IMR-90 (cell line): Measurements from ENCODE around the gene ZNF329. TPM values are rescaled to one million over a fixed set of nuclear protein-coding genes. Genes with fewer than 3 reads are reported as not detected.
"Not testable (repeated sequence)": the region's sequence is repeated elsewhere in the genome, so short reads cannot be mapped to it uniquely, and the experiment has no call there.

Experiments used
- ATAC-seq: fragments of 200-7000 bp; cut with Tn5 transposase; 2 replicates; pipeline ENCODE4 v1.9.1; 2020; ENCODE audit warnings: low read depth, mild to moderate bottlenecking, moderate library complexity
- BruUV-seq: library from RNA; stranded (reverse); fragments of 400-500 nt; replicated peaks from 2 replicates; lab custom pipeline; 2021; lab: Mats Ljungman, UMichigan
- CTCF ChIA-PET: fragments of 300-600 bp; formaldehyde crosslinking; extraction: SDS; loops from one replicate; lab custom pipeline; 2021; ENCODE audit warnings: antibody characterized with exemption; lab: Yijun Ruan, JAX
- POLR2A ChIA-PET: fragments of 300-600 bp; sonication (Branson Sonifier 250); formaldehyde crosslinking; loops from one replicate; lab custom pipeline; 2022; ENCODE audit warnings: antibody characterized with exemption; ENCODE audit not compliant: unreplicated experiment; lab: Charles Lee
- DNase-seq: peaks from one replicate; pipeline ENCODE4 v3.0.0; 2013
- H2AFZ ChIP-seq: replicated peaks from 2 replicates; pipeline ENCODE3; 2013; ENCODE audit warnings: low read length, mild to moderate bottlenecking; ENCODE audit not compliant: poor library complexity
- H2AK5ac ChIP-seq: 2 replicates; pipeline ENCODE4 v1.6.1; 2013; ENCODE audit warnings: low read depth, low read length, inconsistent platforms
- H2AK9ac ChIP-seq: replicated peaks from 2 replicates; pipeline ENCODE3; 2013; ENCODE audit warnings: mild to moderate bottlenecking, low read depth, low read length, moderate library complexity; ENCODE audit not compliant: poor library complexity
- H2BK120ac ChIP-seq: 2 replicates; pipeline ENCODE4 v1.6.1; 2013; ENCODE audit warnings: low read depth, low read length, inconsistent platforms
- H2BK15ac ChIP-seq: 3 replicates; pipeline ENCODE4 v1.6.1; 2013; ENCODE audit warnings: low read depth, low read length, inconsistent platforms
- H2BK20ac ChIP-seq: 2 replicates; pipeline ENCODE4 v1.6.1; 2013; ENCODE audit warnings: low read depth, mild to moderate bottlenecking, inconsistent platforms, low read length, moderate library complexity
- H2BK5ac ChIP-seq: 2 replicates; pipeline ENCODE4 v1.6.1; 2013; ENCODE audit warnings: mild to moderate bottlenecking, low read depth, low read length, inconsistent platforms; ENCODE audit not compliant: poor library complexity, severe bottlenecking
- H3K14ac ChIP-seq: replicated peaks from 2 replicates; pipeline ENCODE4 v1.6.1; 2013; ENCODE audit warnings: low read depth, low read length, inconsistent platforms
- H3K18ac ChIP-seq: 2 replicates; pipeline ENCODE4 v1.6.1; 2013; ENCODE audit warnings: low read depth, low read length, control low read depth
- H3K23ac ChIP-seq: 2 replicates; pipeline ENCODE4 v1.6.1; 2013; ENCODE audit warnings: low read depth, low read length, inconsistent platforms
- H3K27ac ChIP-seq: 2 replicates; pipeline ENCODE4 v1.5.1; 2013; ENCODE audit warnings: mild to moderate bottlenecking, control low read depth, low read length; ENCODE audit not compliant: insufficient read depth
- H3K27me3 ChIP-seq: 2 replicates; pipeline ENCODE4 v1.6.1; 2013; ENCODE audit warnings: low read length; ENCODE audit not compliant: control insufficient read depth, insufficient read depth
- H3K36me3 ChIP-seq: 2 replicates; pipeline ENCODE4 v1.6.1; 2013; ENCODE audit warnings: low read length, mixed read lengths; ENCODE audit not compliant: control insufficient read depth, insufficient read depth
- H3K4ac ChIP-seq: 2 replicates; pipeline ENCODE4 v1.6.1; 2013; ENCODE audit warnings: low read depth, low read length, inconsistent platforms
- H3K4me1 ChIP-seq: 2 replicates; pipeline ENCODE4 v1.6.1; 2013; ENCODE audit warnings: low read length, mixed read lengths; ENCODE audit not compliant: control insufficient read depth, insufficient read depth
- H3K4me2 ChIP-seq: 2 replicates; pipeline ENCODE4 v1.6.1; 2013; ENCODE audit warnings: low read depth, mild to moderate bottlenecking, control low read depth, low read length, moderate library complexity
- H3K4me3 ChIP-seq: 2 replicates; pipeline ENCODE4 v1.5.1; 2013; ENCODE audit warnings: low read depth, mild to moderate bottlenecking, control low read depth, low read length, moderate library complexity; ENCODE audit not compliant: insufficient read depth
- H3K56ac ChIP-seq: 2 replicates; pipeline ENCODE4 v1.6.1; 2013; ENCODE audit warnings: low read length, inconsistent platforms; ENCODE audit not compliant: insufficient read depth; ENCODE audit errors: extremely low read depth
- H3K79me1 ChIP-seq, 2 experiments: 2 replicates each; pipeline ENCODE4 v1.6.1; 2013; ENCODE audit warnings: low read length in 2 of 2, inconsistent platforms in 1 of 2, low read depth in 1 of 2
- H3K9ac ChIP-seq: 2 replicates; pipeline ENCODE4 v1.6.1; 2013; ENCODE audit warnings: low read depth, low read length, control low read depth
- H3K9me1 ChIP-seq: 2 replicates; pipeline ENCODE4 v1.6.1; 2013; ENCODE audit warnings: low read length, inconsistent platforms; ENCODE audit not compliant: insufficient read depth
- H3K9me3 ChIP-seq: 2 replicates; pipeline ENCODE4 v1.6.1; 2013; ENCODE audit warnings: low read length; ENCODE audit not compliant: control insufficient read depth, insufficient read depth
- H4K20me1 ChIP-seq: 2 replicates; pipeline ENCODE4 v1.6.1; 2013; ENCODE audit warnings: low read length, inconsistent platforms; ENCODE audit not compliant: insufficient read depth
- H4K5ac ChIP-seq: 2 replicates; pipeline ENCODE4 v1.6.1; 2013; ENCODE audit warnings: mild to moderate bottlenecking, low read depth, low read length, control low read depth
- H4K8ac ChIP-seq, 2 experiments: 2 replicates each; pipeline ENCODE4 v1.6.1; 2013; ENCODE audit warnings: low read depth in 2 of 2, low read length in 2 of 2, control low read depth in 1 of 2, inconsistent platforms in 1 of 2
- H4K91ac ChIP-seq: 2 replicates; pipeline ENCODE4 v1.6.1; 2013; ENCODE audit warnings: low read depth, low read length, inconsistent platforms; ENCODE audit not compliant: insufficient read depth
- MAZ ChIP-seq: IDR thresholded peaks from 2 replicates; pipeline ENCODE4 v1.6.1; 2012; ENCODE audit warnings: low read depth, mild to moderate bottlenecking, low read length, improper control_type of control experiment, moderate library complexity, borderline replicate concordance
- RCOR1 ChIP-seq: IDR thresholded peaks from 2 replicates; pipeline ENCODE4 v1.6.1; 2012; ENCODE audit warnings: mild to moderate bottlenecking, low read length, improper control_type of control experiment; ENCODE audit not compliant: insufficient replicate concordance
- WGBS, 2 experiments: methylation state at CpG; one replicate each; pipeline versions ENCODE4 v1.1.5 to v1.1.7; 2013; ENCODE audit warnings: missing lambda C conversion rate in 2 of 2; ENCODE audit not compliant: insufficient read length in 1 of 2; ENCODE audit errors: extremely low coverage in 2 of 2; 5-methylcytosine and 5-hydroxymethylcytosine counted together
- dilution Hi-C: fragments of 300-500 bp; cut with HindIII; formaldehyde crosslinking; loops from one replicate; pipeline ENCODE4 v1.14.3; 2018; ENCODE audit warnings: low sequenced_read_pairs; ENCODE audit not compliant: unreplicated experiment
- in situ Hi-C: fragments of 300-500 bp; cut with MboI; formaldehyde crosslinking; loops from 3 replicates; pipeline ENCODE4 v1.14.3; 2019; ENCODE audit warnings: low sequenced_read_pairs, inconsistent platforms, mixed read lengths
- intact Hi-C: fragments of 100-400 bp; cut with micrococcal nuclease; formaldehyde crosslinking; loops from 2 replicates; pipeline ENCODE4 v1.10.0; 2022
- polyA plus RNA-seq, 3 experiments: library from polyadenylated mRNA; depleted of rRNA; stranded (reverse); fragments of >200 nt; gene quantifications; 2 replicates each; pipeline ENCODE4 v1.2.3, GENCODE V29; 2012; ENCODE audit warnings: low replicate concordance in 1 of 3
- total RNA-seq: library from RNA; depleted of rRNA; stranded (reverse); fragments of >200 nt; gene quantifications from 2 replicates; pipeline ENCODE4 v1.2.3, GENCODE V29; 2012

The ZNF329 gene
- total and polyA plus RNA-seq, 2 of the 4 experiments (the other 2 are of a cell fraction), result 4.7 to 16.8 TPM

DNA sequence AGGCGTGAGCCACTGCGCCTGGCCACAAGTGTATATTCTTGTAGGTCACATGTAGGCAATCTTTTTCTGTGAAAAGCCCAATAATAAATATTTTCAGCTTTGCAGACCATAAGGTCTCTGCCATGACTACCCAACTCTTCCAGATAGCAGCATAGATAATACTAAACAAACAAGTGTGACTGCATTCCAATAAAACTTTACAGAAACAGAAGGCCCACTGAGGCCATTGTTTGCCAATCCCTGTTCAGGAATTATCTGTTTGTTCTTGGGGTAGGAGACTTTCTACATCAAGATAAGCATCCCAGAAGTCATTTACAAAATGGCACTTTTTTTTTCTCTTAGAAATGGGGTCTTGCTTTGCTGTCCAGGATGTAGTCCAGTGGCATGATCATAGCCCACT, 2.8 kb upstream of the ZNF329 start:
- Histone ChIP-seq H3K9ac (no peak overlapping the region), H3K27ac (no peak overlapping the region), H3K14ac (no peak overlapping the region), H3K27me3 (no peaks in the 10 kb centered on the region), H3K4me2 (no peak overlapping the region), H3K4ac (no peak overlapping the region), H2AK5ac (no peak overlapping the region), H2BK15ac (no peak overlapping the region), H4K20me1 (no peaks in the 10 kb centered on the region), H3K18ac (no peak overlapping the region), H3K23ac (no peak overlapping the region), H3K9me3 (peaks cover 10% of the 10 kb centered on the region), H4K5ac (no peak overlapping the region), H3K56ac (no peak overlapping the region), H2AFZ (no peak overlapping the region), H3K9me1 (no peaks in the 10 kb centered on the region), H4K91ac (no peak overlapping the region), H3K4me3 (no peak overlapping the region), H2BK5ac (no peak overlapping the region), H2BK20ac (no peak overlapping the region), H2BK120ac (no peak overlapping the region), H2AK9ac (no peak overlapping the region), H3K79me1 (peaks cover 10 to 17% of the 10 kb centered on the region in 2 experiments), H3K4me1 (no peaks in the 10 kb centered on the region; the same call in 1 of the 2 replicates), H4K8ac (no peak overlapping the region), H3K36me3 (no peaks in the 10 kb centered on the region)
- no peak for DNase-seq
- TF ChIP-seq MAZ (no peak), RCOR1 (no peak)
- intact Hi-C loops, result loop anchor here (10.0 kb wide), 2 partner anchors 149 to 969 kb away; partner anchors contain the start of gene ZNF606
- ATAC-seq, result no peak
- WGBS, 2 experiments, result no CpG with 5 or more reads among the region's 2 CpGs
- no TSS peak for BruUV-seq
- CTCF ChIA-PET, result no interaction called here
- dilution Hi-C loops, result no loop called here
- in situ Hi-C loops, result loop anchor here (10.0 kb wide), 1 partner anchor 409 kb away; the partner anchor contains the start of gene ZNF776
- POLR2A ChIA-PET, result no interaction called here

DNA sequence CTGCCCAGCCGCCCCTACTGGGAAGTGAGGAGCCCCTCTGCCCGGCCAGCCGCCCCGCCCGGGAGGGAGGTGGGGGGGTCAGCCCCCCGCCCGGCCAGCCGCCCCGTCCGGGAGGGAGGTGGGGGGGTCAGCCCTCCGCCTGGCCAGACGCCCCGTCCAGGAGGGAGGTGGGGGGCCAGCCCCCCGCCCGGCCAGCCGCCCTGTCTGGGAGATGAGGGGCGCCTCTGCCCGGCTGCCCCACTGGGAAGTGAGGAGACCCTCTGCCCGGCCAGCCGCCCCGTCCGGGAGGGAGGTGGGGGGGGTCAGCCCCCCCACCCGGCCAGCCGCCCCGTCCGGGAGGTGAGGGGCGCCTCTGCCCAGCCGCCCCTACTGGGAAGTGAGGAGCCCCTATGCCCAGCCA, 3.1 kb downstream of the ZNF329 start:
- H3K4me3 ChIP-seq, H3K27ac ChIP-seq, H2BK5ac ChIP-seq, intact Hi-C loops, H3K27me3 ChIP-seq, H4K20me1 ChIP-seq, dilution Hi-C loops, H3K4me2 ChIP-seq, H2BK15ac ChIP-seq, H2BK20ac ChIP-seq, BruUV-seq, H2AK5ac ChIP-seq, H3K9ac ChIP-seq, CTCF ChIA-PET, H3K4ac ChIP-seq, H4K8ac ChIP-seq, H4K5ac ChIP-seq, H3K18ac ChIP-seq, H2AK9ac ChIP-seq, H2AFZ ChIP-seq, H3K23ac ChIP-seq, H3K9me1 ChIP-seq, H4K91ac ChIP-seq, ATAC-seq, H3K14ac ChIP-seq, DNase-seq, in situ Hi-C loops, H2BK120ac ChIP-seq, POLR2A ChIA-PET, H3K4me1 ChIP-seq, H3K56ac ChIP-seq: not testable (repeated sequence)
- peaks cover 11% of the 10 kb centered on the region for H3K36me3 ChIP-seq
- peaks cover 40% of the 10 kb centered on the region for H3K9me3 ChIP-seq
- peaks cover 17 to 22% of the 10 kb centered on the region in 2 experiments for H3K79me1 ChIP-seq
- no CpG with 5 or more reads among the region's 28 CpGs for WGBS, 2 experiments
